ENCODE results near the gene MYLK2. TPM values are rescaled to one million over a fixed set of nuclear protein-coding genes. Genes with fewer than 3 reads are reported as not detected.

Gene MYLK2
- total and polyA plus RNA-seq, 3 donors from 2014 or later: 1.2 to 1.6 (median 1.3) TPM

DNA sequence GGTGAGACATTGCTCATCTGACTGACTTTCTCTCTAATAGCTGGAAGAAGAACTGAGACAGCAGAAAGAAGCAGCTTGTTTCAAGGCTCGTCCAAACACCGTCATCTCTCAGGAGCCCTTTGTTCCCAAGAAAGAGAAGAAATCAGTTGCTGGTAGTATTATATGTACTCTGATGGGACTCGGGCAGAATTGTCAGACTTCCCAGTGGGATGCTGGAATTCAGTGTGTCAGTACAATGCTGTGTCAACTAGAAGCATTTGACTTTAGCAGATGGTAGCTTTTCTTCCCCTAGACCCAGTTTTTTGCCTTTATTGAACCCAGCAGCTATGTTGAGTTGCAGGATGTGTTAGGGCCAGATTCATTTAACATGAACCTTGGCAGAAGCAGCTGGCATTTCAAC lies 21.8 kb upstream of the MYLK2 start:
- DNase-seq: no peak
- Histone ChIP-seq H3K27me3 (no peaks in the 10 kb centered on the region), H3K27ac (no peak overlapping the region), H3K9me3 (no peaks in the 10 kb centered on the region), H3K4me1 (no peaks in the 10 kb centered on the region), H3K36me3 (ENCODE audit: low read depth, missing control alignments) (no peaks in the 10 kb centered on the region), H3K4me3 (no peak overlapping the region)
- intact Hi-C loops (cut with DNase I; ENCODE audit: low total_unique reads): no loop called here
- TF ChIP-seq CTCF (IDR thresholded peaks at IDR 0.05) (no peak), POLR2A (IDR thresholded peaks at IDR 0.05) (no peak)
- WGBS, 2 donors: 69 to 76% methylated on average over 3 of the region's 3 CpGs

DNA sequence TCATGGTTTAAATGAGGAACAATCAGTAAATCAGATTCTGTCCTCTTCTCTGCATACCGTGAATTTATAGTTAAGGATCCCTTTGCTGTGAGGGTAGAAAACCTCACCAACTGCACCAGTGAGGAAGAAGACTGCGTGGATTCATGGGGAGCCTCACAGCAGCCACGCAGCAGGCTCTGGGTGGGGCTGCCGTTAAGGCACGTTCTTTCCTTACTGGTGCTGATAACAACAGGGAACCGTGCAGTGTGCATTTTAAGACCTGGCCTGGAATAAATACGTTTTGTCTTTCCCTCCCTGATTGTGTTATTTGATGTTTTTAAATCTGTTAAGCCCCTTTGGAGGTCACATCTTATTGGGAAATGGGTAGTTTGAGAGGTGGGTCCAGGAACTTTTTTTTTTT lies 17.6 kb upstream of the MYLK2 start:
- no peak for DNase-seq
- H3K27me3 ChIP-seq: no peaks in the 10 kb centered on the region
- no peak for TF ChIP-seq POLR2A (IDR thresholded peaks at IDR 0.05)
- no peak for TF ChIP-seq CTCF (IDR thresholded peaks at IDR 0.05)
- no peaks in the 10 kb centered on the region for H3K9me3 ChIP-seq
- no peak overlapping the region for H3K27ac ChIP-seq
- no peaks in the 10 kb centered on the region for H3K4me1 ChIP-seq
- intact Hi-C loops (cut with DNase I; ENCODE audit: low total_unique reads): no loop called here
- WGBS, 2 donors: 83 to 86% methylated on average over 7 of the region's 7 CpGs
- no peak overlapping the region for H3K4me3 ChIP-seq
- no peaks in the 10 kb centered on the region for H3K36me3 ChIP-seq (ENCODE audit: low read depth, missing control alignments)

DNA sequence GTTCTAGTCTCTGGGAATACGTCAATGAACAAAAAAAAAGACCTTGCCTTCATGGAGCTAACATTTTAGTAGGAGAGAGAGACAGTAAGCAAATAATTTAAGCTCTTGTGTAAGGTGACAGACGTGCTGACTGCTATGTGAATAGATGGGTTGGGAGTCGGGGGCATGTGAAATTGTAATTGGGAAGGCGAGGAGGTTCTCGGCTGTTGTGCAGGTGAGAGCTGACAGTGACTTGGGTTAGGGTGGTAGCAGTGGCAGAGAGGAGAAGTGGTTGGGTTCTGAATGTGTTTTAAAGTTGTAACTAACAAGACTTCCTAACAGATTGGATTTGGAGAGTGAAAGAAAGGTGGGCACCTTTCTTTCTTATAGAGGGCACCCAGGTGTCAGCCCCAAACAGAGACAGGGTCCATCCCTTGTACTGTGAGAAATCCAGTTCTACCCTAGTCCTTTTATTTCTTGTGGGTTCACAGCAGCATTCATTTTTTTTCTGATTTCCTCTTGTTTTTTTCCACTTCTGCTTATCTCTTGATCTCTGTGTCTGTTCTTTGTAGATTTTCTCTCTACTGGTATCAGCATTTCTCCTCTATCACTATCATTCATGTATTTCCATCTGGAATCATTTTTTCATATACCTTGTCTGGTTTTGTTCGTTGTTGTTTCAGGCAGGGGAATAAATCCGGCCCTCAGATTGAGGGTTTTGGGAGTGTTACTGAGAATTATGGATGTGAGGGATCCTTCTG lies 15.4 kb upstream of the MYLK2 start:
- no peak overlapping the region for H3K27ac ChIP-seq

DNA sequence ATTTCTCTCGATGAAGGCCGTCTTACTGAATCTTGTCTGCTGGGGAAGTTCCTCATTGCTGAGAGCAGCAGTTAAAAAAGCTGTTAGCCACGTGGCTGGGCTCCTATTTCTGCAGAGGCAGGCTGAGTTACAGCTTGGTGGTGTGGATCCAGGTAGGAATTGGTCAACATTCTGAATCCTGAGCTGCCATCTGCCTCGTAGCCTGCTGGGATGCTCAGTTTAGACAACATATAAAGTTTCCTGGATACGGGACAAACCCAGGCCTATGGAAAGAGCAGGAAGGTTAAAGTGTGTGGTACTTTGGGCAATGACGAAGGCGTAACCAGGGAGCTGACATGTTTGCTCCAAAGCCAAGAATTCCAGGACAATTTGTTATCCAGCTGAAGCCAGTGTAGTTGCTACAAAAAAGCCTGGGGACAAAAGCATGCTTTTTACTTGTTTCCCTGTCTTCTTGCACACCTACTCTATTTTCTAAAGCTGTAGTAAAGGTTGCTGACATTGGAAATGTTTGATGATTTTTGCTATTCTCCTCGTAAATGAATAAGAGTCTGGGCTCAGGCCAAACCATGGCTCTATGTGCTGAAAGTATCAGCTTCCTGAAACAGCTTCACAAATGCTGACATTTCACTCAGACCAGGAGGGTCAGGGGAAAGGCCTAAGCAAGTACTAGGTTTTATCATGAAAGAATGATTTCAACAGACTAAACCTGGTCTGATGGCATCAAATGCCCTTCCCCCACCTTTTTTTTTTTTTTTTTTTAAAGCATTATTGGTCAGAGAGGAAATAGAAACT lies 12.4 kb upstream of the MYLK2 start:
- Histone ChIP-seq H3K9me3 (no peaks in the 10 kb centered on the region), H3K4me3 (no peak overlapping the region), H3K36me3 (ENCODE audit: low read depth, missing control alignments) (no peaks in the 10 kb centered on the region), H3K27me3 (no peaks in the 10 kb centered on the region), H3K27ac (no peak overlapping the region), H3K4me1 (peaks cover 2% of the 10 kb centered on the region)
- 75 to 78% methylated on average over 8 of the region's 8 CpGs for WGBS, 2 donors
- TF ChIP-seq POLR2A (IDR thresholded peaks at IDR 0.05) (no peak), CTCF (IDR thresholded peaks at IDR 0.05) (no peak)
- intact Hi-C loops (cut with DNase I; ENCODE audit: low total_unique reads): no loop called here
- DNase-seq: no peak

More for the DNA sequence above, 15.4 kb upstream of the MYLK2 start:
- Histone ChIP-seq H3K36me3 (ENCODE audit: low read depth, missing control alignments) (no peaks in the 10 kb centered on the region), H3K9me3 (no peaks in the 10 kb centered on the region), H3K27me3 (no peaks in the 10 kb centered on the region), H3K4me3 (no peak overlapping the region), H3K4me1 (no peaks in the 10 kb centered on the region)
- TF ChIP-seq POLR2A (IDR thresholded peaks at IDR 0.05) (no peak), CTCF (IDR thresholded peaks at IDR 0.05) (no peak)
- no peak for DNase-seq
- 93 to 94% methylated on average over 7 of the region's 7 CpGs for WGBS, 2 donors
- intact Hi-C loops (cut with DNase I; ENCODE audit: low total_unique reads): no loop called here
